GM18951 (cell line): ENCODE data around the gene RFX8.
"Not testable (repeated sequence)": the region's sequence is repeated elsewhere in the genome, so short reads cannot be mapped to it uniquely, and the experiment has no call there.

Experiments used
- POLR2A ChIP-seq: IDR thresholded peaks from 4 replicates; pipeline ENCODE4 v1.6.1; 2011; ENCODE audit warnings: mild to moderate bottlenecking; ENCODE audit not compliant: insufficient read length, insufficient read depth; ENCODE audit errors: extremely low read depth
- in situ Hi-C: fragments of 300-500 bp; cut with MboI; formaldehyde crosslinking; loops from one replicate; pipeline ENCODE4 v1.12.0; 2022; ENCODE audit warnings: low sequenced_read_pairs, mixed read lengths, inconsistent platforms; ENCODE audit not compliant: unreplicated experiment

RFX8 gene

DNA sequence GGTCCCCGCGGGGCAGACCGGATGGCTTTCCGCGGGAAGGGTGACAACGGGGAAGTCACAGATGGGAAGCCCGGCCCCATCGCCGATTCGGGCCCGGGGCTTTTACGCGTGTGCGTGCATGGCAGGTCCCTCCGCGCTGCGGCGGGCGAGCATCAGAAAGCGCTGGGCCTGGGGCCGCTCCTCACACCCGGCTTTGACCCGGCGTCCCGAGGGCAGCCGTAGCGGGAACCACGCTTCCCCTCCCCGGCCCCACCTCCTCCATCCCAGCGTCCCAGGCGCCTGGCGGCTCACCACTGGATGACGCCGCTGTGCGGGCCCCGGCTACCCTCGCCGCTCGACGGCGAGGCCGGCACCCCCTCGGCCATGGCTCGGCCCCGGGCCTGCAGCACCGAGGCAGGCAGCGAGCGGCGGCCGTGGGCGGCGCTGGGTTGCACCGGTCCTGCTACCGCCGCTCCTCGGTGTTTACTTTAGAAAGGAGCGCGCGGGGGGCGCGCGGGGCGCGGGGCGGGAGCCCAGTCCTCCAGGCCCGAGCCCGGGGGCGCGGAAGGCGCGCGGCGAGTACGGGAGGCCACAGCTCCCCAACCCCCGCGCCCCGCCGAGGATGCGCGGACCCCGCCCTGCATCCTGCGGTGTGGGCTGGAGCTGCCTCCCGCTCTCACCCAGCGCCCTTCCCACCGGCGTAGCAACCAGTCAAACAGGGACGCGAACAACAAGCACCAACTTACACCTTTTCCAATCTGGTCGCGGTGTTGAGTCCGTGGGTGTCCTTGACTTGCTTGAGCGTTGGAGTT lies 806 bp downstream of the RFX8 start:
- in situ Hi-C loops: no loop called here

DNA sequence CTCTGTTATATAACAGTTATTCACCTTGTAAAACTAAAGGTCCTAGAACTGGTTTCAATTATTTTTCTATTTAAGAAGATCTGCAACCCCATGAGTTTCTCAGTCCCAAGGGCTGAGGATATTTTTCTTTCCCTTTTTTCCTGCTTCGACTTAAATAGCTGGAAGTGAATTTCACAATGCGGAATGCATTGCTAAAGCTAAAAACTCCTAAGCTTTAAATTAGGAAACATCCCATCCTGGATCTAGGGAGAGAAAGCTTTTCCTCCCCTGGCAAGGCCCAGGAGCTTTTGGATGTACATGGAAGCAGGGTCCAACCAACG lies 1.4 kb downstream of the RFX8 start:
- in situ Hi-C loops: no loop called here
- no peak for TF ChIP-seq POLR2A

More for the DNA sequence above, 806 bp downstream of the RFX8 start:
- no peak for TF ChIP-seq POLR2A

DNA sequence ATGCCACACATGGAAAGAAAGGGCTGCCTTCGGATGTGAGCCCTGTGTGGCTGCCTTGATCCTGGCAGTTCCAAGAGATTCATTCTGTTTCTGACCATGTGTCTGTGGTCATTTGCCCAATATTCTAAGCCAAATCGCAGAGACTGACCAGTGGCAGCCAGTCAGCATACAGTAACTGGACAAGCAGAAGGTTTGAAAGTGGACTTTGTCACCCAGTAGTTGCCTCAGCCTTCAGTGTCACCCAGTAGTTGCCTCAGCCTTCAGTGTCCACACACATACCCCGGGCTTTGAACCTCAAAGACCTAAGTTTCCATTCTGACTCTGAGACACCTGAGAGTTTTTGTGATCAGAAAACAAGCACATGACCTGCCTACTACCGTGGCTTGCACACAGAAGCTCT lies 5.0 kb downstream of the RFX8 start:
- in situ Hi-C loops: no loop called here
- no peak for TF ChIP-seq POLR2A

DNA sequence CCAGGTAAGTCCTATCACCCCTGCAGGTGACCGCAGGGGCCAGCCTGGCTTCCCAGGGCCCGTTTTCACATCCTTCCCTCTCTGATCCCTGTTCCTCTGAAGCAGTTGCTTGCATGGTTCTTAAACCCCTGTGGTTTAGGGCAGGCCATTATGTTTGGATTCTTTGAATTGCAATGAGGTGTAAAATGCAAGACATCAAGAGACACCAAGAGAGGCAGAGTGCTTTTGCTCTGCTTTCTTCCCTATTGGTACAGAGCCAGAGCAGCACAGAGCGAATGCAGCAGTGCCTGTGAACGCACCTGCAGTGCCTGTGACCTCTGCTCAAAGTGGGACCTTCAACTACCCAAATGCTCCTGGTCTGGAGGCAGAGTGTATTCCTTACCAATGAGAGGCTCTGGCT lies 7.6 kb downstream of the RFX8 start:
- TF ChIP-seq POLR2A: no peak
- in situ Hi-C loops: no loop called here

DNA sequence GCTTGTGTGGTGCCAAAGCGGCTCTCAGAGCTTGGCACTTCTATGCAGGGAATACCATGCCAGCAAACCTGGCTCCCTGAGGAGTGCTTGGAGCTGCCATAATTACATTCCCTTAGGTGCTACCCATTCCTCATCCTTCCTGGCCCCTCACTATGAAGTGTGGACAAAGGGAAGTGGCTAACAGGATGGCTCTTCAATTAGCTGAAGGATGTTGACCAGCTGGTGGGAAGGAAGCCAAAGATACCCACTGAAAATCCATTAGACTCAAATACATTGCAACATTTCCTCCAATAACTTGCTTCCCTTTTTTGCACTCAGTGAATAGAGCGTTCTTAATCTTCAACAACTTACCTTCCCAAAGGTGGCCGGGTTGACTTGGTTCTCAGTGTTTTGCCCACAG lies 8.5 kb downstream of the RFX8 start:
- TF ChIP-seq POLR2A: no peak
- in situ Hi-C loops: no loop called here

DNA sequence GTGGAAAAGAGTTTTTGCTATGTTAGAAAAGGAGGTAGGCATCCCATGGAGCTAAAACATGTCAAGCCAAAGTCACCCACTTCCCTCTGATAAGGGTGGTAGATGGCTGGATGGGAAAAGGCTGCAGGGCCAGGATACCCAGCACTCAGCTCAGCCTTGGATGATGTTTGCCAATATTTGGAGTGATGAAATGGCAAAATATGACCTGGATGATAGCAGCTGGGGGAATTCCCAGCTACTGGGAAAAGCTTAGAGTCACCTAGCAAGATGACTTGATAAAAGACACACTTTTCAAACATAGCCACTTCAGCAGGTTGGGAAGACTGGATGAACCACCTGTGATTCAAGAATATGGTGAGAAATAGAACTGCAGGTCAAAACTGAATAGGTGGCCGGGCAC lies 10.1 kb downstream of the RFX8 start:
- in situ Hi-C loops: no loop called here
- no peak for TF ChIP-seq POLR2A

DNA sequence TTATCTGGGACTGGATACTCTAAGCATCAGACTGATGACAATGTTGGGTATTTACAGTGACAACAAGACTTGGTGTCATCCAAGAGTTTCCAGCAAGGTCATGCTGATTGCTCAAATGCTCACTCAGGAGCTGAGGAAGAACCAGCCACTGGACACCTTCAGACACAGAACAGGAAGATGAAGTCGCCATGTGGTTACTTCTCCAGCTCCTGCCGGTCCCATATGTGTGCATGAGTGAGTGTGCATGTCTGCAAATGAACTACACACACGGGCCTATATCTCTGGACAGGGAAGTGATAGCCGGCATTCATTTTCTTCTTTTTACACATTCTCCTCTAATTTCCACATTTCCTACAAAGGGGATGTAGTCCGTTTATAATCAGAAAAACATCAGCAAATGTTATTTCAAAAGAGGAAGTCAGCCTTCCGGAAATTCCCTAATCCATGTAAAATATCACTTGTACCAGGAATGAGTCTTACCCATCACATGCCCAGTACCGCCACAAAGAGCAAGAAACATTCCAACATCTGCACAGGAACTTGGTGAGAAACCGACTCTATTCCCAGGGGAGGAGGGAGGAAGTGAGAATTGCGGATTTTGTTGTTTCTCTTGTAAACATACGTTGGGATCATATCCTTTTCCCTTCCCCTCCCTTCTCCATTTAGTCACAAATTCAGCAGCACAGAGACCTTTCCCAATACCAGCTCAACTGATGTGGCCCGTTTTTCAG lies 10.8 kb downstream of the RFX8 start:
- in situ Hi-C loops: no loop called here
- TF ChIP-seq POLR2A: no peak

DNA sequence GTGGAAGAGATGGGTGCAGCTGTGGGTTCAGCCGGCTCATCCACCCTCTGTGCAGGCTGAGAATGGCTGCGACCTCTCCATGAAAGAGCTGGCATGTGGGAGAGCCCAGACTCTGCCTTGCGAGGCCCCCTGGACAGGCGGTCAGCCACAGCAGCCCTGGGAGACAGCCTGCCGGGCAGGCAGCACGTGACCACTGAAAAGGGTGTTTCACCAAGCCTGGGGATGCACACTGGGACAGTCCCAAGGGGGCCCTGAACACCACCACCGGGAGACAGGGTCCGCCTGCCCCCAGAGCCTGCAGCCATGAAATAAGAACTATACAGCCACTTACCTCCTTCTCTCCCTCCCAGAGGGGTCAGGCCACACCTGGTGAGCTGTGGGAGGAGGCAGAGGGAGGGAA lies 11.5 kb downstream of the RFX8 start:
- no peak for TF ChIP-seq POLR2A
- in situ Hi-C loops: no loop called here

DNA sequence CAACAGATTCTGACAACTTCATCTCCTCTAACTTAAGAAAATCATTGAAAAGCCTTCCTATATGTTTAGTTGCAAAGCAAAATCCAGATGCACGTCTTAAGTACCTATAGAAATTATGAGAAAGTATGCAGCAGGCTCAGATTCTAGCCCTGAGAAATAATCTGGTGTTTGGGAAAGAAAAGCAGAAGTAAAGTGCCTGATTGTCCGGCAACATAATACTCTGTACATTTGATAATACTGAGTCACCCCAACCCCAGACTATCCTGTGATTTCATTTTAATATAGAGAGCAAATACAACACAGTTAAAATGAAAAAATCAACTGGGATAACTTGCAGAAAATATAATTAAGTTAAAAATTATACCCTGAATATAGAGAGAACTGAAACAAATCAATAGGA lies 13.5 kb downstream of the RFX8 start:
- no peak for TF ChIP-seq POLR2A
- in situ Hi-C loops: no loop called here

DNA sequence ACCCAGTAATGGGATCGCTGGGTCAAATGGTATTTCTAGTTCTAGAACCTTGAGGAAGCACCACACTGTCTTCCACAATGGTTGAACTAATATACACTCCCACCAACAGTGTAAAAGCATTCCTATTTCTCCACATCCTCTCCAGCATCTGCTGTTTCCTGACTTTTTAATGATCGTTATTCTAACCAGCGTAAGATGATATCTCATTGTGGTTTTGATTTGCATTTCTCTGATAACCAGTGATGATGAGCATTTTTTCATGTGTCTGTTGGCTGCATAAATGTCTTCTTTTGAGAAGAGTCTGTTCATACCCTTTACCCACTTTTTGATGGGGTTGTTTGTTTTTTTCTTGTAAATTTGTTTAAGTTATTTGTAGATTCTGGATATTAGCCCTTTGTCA lies 20.5 kb downstream of the RFX8 start:
- in situ Hi-C loops: not testable (repeated sequence)

DNA sequence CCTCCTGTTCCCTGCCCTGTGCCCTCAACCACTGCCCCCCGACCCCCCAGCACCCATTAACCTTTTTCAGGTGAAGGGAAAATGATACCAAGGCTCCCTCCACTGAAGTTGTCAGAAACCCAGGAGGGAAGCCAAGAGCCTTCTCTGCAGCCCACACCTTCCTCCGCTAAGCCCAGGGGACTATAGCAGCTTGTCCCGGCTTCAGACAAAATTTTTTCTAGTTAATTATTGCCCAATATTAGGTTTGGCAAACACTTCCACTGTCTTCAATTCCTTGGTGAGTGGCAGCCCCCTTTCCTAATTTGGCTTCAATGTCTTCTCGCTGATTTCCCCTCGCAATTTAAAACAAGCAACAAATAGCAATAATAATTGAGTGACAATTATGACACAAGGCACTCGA lies 23.9 kb downstream of the RFX8 start:
- TF ChIP-seq POLR2A: no peak
- in situ Hi-C loops: no loop called here

DNA sequence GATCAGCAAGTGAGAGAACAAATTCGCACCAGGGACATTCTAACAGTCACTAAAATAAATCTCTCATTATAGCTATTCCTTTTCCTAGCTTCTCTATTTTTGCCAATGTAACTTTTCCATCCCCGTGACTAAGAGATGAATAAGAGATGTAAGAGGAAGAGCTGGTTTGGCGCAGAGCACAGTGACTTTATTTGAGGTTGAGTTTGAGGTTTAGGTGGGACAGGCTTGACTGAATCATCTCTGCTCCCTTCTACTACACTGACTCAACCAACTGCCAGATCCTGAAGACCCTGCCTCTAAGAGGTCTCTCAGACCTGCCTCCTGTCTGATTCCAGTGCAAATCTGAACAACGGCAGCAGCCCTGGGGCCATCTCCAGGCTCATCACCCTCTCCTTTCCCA lies 28.0 kb downstream of the RFX8 start:
- TF ChIP-seq POLR2A: no peak
- in situ Hi-C loops: no loop called here

DNA sequence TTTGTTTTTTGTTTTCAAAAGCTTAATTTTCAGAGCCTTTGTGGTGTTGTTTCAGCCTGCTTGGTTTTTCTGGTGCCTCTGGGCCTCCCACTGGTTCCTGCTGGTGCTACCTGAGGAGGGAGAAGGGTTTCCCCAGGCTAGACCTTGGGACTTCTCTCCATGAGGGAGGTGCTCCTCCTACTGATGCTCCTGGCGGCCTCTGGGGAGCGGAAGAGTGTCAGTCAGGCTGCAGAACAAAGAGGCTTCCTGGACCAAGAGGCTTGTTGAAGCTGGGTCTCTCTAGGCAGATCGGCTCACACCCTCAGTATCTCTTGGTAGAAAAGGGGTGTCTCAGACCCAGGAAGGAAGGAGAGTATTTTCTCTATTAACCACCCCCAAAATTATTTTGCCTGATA lies 32.2 kb downstream of the RFX8 start:
- in situ Hi-C loops: no loop called here

DNA sequence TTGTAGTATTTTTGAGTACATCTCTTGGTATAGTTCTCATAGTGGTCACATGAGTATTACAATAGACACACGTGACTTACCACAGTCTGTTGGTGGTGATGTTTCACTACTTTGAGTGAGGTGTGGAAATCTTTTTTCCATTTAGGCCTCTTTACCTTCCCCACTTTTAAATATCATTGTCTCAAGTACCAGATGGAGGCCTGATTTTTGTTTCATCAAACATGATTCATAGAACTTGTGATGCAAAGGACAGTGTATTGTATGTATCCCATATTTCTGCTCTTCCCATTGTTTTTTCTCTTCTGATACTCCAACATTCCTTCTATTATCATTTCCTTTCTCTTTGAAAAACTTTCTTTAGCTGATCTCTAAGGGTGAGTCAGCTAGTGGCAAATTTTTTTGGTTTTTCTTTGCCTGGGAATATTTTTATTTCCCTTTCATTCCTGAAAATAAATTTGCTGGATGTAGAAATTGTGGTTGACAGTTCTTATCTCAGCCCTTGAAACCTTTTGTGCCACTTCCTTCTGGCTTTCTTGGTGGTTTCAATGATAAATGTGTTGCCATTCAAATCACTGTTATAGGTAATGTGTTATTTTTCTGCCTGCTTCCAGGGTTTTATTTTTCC lies 32.8 kb downstream of the RFX8 start:
- no peak for TF ChIP-seq POLR2A
- in situ Hi-C loops: no loop called here

More for the DNA sequence above, 32.2 kb downstream of the RFX8 start:
- no peak for TF ChIP-seq POLR2A
